Thoracic aorta (tissue), 2 donors: Measurements from ENCODE around the gene APOBEC3A. TPM values are rescaled to one million over a fixed set of nuclear protein-coding genes. Genes with fewer than 3 reads are reported as not detected.

ENCODE experiments used
- ATAC-seq: fragments of 150-250 bp; one replicate; pipeline ENCODE4 v1.8.0; 2017; ENCODE audit warnings: low read depth; ENCODE audit not compliant: insufficient number of reproducible peaks, low FRiP score
- DNase-seq: peaks from one replicate; pipeline ENCODE4 v3.0.0-alpha.2; 2020; ENCODE audit warnings: low spot score
- H3K27ac ChIP-seq, 2 donors: fragments of 200-600 bp; sonication (generic); 1 replicate in 1 of 2; 2 replicates in 1 of 2; pipeline ENCODE4 v1.5.1; 2016; ENCODE audit warnings: mild to moderate bottlenecking in 2 of 2, moderate library complexity in 2 of 2
- H3K27me3 ChIP-seq: fragments of 200-600 bp; sonication (generic); replicated peaks from 2 replicates; pipeline ENCODE4 v1.6.0; 2016; ENCODE audit warnings: mild to moderate bottlenecking; ENCODE audit not compliant: insufficient read depth
- H3K36me3 ChIP-seq: fragments of 200-600 bp; sonication (generic); one replicate; pipeline ENCODE4 v1.5.1; 2016
- H3K4me1 ChIP-seq, 2 donors: fragments of 200-600 bp; sonication (generic); 1 replicate in 1 of 2; 2 replicates in 1 of 2; pipeline versions ENCODE4 v1.5.1 to v1.6.0; 2016; ENCODE audit warnings: low read depth in 2 of 2, mild to moderate bottlenecking in 1 of 2; ENCODE audit not compliant: control insufficient read depth in 1 of 2
- H3K4me3 ChIP-seq: fragments of 200-600 bp; sonication (generic); 2 replicates; pipeline ENCODE4 v1.5.1; 2016; ENCODE audit warnings: mild to moderate bottlenecking
- H3K9me3 ChIP-seq: fragments of 200-600 bp; sonication (generic); 2 replicates; pipeline ENCODE4 v1.5.1; 2016
- total RNA-seq, 2 donors: library from RNA; depleted of rRNA; stranded (reverse); fragments of >200 nt; gene quantifications; one replicate each; pipeline versions ENCODE4 v1.1.0 to v1.2.3, GENCODE V29; 2016
- TF ChIP-seq, protein P1 (sequence below): fragments of 200-600 bp; sonication (generic); IDR thresholded peaks from one replicate; pipeline ENCODE4 v1.5.1; 2019; ENCODE audit warnings: antibody characterized with exemption

Gene APOBEC3A
- total RNA-seq, 2 donors from 2014 or later = 0.41 to 5.1 TPM

- H3K9me3 ChIP-seq = no peaks in the 10 kb centered on the region
- H3K4me1 ChIP-seq = no peaks in the 10 kb centered on the region
- H3K4me3 ChIP-seq = no peak overlapping the region
- no peak for DNase-seq
- H3K27me3 ChIP-seq = no peaks in the 10 kb centered on the region
- TF ChIP-seq, protein P1, sequence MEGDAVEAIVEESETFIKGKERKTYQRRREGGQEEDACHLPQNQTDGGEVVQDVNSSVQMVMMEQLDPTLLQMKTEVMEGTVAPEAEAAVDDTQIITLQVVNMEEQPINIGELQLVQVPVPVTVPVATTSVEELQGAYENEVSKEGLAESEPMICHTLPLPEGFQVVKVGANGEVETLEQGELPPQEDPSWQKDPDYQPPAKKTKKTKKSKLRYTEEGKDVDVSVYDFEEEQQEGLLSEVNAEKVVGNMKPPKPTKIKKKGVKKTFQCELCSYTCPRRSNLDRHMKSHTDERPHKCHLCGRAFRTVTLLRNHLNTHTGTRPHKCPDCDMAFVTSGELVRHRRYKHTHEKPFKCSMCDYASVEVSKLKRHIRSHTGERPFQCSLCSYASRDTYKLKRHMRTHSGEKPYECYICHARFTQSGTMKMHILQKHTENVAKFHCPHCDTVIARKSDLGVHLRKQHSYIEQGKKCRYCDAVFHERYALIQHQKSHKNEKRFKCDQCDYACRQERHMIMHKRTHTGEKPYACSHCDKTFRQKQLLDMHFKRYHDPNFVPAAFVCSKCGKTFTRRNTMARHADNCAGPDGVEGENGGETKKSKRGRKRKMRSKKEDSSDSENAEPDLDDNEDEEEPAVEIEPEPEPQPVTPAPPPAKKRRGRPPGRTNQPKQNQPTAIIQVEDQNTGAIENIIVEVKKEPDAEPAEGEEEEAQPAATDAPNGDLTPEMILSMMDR = no peak
- no peak overlapping the region for H3K27ac ChIP-seq
- ATAC-seq = no peak
- H3K36me3 ChIP-seq = no peaks in the 10 kb centered on the region
Measured at GRCh38 chr22:38950527-38951295, 6.7 kb upstream of the APOBEC3A start.

- Histone ChIP-seq H3K9me3 (no peaks in the 10 kb centered on the region), H3K4me1 (no peaks in the 10 kb centered on the region), H3K27ac (no peak overlapping the region), H3K36me3 (no peaks in the 10 kb centered on the region), H3K27me3 (no peaks in the 10 kb centered on the region), H3K4me3 (no peak overlapping the region)
- no peak for ATAC-seq
- TF ChIP-seq, protein P1 = no peak
- no peak for DNase-seq
Measured at GRCh38 chr22:38951734-38952133, 5.7 kb upstream of the APOBEC3A start.

DNA sequence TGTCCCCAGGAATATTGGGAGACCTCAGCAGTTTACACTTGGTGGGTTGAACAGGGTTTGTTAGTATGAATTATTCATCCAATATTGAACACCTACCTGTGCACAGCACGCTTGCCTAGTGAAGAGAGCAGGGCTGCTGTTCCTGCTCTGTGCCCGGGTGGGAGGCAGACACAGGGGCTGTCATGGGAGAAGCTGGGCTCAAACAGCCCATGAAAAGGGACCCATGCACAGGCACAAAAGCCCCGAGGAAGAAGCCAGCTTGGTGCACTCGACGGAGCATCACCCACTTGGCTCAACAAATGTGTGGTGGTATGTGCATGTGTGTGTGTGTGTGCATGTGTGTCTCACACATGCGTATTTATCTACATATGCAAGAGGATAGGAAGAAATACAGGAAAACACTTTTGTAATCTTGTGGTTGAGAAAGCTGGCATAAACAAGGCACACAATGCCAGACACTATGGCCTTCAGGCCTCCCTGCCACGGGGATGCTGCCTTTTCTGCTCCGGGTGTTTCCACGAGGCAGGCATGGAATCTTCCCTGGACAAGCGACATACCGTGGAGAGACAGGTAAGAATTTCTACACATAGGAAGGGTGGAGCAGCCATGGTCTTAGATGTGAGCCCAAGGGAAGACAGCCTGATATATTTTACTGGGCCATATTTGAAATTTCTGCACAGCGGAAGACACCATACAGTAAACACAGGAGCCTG is 5.0 kb upstream of the APOBEC3A start:
- Histone ChIP-seq H3K9me3 (no peaks in the 10 kb centered on the region), H3K4me3 (no peak overlapping the region), H3K27me3 (no peaks in the 10 kb centered on the region), H3K4me1 (no peaks in the 10 kb centered on the region), H3K27ac (no peak overlapping the region), H3K36me3 (no peaks in the 10 kb centered on the region)
- TF ChIP-seq, protein P1 = no peak
- DNase-seq (no peak), ATAC-seq (no peak)

GRCh38 chr22:38953091-38953490 is 4.3 kb upstream of the APOBEC3A start:
- Histone ChIP-seq H3K9me3 (no peaks in the 10 kb centered on the region), H3K4me3 (no peak overlapping the region), H3K27me3 (no peaks in the 10 kb centered on the region), H3K4me1 (no peaks in the 10 kb centered on the region), H3K36me3 (no peaks in the 10 kb centered on the region), H3K27ac (no peak overlapping the region)
- ATAC-seq = no peak
- TF ChIP-seq, protein P1 = no peak
- DNase-seq = no peak

DNA sequence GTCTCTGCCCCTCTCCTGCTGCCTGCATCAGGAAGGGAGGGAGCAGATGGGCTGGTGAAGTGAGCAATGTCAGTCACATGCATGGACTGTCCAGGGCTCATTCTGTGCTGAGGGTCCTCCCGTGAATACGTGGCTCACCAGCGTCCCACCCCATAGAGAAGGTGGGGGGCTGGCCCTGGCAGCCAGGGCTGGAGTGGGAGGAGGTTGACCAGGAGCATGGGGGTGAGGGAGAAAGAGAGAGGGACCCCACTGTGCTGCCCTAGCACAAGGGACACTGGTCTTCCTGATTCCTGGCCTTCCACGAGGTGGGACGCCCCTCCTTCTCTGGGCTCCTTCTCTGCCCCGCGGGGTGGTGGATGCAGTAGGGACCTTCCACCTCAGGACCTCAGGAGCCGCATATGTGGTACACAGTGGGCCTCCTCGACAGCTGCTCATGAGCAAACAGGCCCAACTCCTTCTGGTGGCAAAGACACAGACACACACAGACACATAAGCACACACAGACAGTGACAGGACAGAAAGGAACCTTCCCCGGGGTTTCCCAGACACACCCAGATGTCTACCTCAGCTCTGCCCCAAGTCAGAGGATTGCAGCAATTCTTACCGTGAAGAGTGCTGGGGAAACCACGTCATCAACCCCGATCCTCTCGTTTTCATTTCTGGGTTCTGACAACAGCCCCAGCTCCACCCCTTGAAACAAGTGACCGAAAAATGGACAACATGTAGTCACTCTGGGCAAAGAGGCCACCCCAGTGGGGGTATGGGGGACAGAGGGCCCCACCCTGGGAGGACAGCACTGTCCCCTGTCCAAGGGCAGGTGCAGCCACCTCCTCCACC is 3.6 kb upstream of the APOBEC3A start:
- ATAC-seq (no peak), DNase-seq (no peak)
- Histone ChIP-seq H3K36me3 (no peaks in the 10 kb centered on the region), H3K27ac (no peak overlapping the region), H3K9me3 (no peaks in the 10 kb centered on the region), H3K4me1 (no peaks in the 10 kb centered on the region), H3K27me3 (no peaks in the 10 kb centered on the region), H3K4me3 (no peak overlapping the region)
- TF ChIP-seq, protein P1 = no peak
